GM19328 (cell line): Measurements from ENCODE around the gene DIP2B.
A peak's percentile ranks its signal among the peaks of the same experiment; 100 is the strongest.
"Not testable (repeated sequence)": the region's sequence is repeated elsewhere in the genome, so short reads cannot be mapped to it uniquely, and the experiment has no call there.

Source experiments
- ATAC-seq: cut with Tn5 transposase; IDR thresholded peaks from one replicate; pipeline ENCODE4 v1.9.1; 2021; ENCODE audit warnings: mild to moderate bottlenecking, moderate library complexity; ENCODE audit not compliant: unreplicated experiment

DIP2B gene

DNA sequence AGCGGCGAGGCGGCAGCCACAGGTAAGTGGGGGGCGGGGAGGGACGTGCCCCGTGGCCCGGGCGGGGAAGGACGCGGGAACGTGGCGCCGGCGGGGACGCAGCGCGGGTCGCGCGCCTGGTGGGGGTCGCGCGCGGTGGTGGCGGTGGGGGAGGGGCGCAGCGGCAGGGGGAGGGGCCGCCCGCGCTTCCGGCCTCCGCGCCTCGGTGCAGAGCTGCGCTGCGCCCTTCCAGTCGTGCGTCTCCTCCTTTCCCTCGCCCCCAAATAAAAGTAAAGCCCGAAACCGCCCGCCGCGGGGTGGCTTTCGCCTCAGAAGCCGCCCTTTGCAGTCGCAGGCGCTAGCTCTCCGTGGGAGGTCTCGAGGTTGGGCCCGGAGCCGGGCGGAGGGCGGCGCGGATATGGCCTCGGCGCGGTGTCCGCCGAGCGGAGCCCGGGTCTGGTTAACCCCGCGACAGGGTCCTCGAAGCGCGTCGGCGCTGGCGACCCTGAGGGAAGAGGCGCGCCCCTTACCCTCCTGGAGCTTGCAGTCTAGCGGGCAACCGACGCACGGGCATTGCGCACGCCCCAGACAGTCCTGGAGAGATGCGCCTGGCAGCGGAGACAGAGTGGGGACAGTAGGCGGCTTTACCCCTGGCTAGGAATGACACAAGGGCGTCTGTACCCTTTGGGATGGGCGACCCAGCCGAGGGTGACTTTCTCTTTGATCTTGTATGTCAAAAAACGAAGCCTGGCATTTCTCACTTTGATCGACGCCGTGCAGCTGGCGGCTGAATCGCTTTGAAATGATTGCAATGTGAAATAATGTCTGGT is 259.7 kb downstream of the DIP2B start:
- peak; percentile 42 for ATAC-seq

DNA sequence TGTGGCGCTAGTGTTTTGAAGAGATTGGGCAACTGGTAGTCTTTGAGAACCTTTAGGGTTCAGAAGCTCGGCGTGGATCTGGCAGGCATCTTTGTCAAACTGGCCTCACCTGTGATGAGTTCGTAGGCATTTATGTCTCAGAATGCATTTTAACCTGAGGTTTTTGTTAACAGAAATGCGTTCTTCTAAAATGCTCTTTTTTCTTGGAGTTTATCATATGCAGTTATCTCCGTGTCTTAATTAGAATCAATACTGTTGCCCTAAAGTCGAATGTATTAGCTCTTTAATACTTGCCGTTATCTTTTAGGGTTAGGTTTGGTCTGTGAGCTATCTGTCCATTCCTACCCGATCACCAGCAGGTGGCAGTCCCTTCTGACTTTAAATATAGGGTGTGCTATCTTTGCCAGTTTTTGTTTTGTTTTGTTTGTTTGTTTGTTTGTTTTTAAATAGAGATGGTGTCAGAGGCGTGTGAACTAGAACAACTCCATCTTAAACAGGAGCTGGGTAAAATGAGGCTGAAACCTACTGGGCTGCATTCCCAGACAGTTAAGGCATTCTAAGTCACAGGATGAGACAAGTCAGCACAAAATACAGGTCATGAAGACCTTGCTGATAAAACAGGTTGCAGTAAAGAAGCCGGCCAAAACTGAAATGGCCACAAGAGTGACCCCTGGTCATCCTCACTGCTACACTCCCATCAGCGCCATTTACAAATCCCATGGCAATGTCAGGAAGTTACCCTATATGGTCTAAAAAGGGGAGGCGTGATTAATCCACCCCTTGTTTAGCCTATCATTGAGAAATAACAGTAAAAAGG is 260.5 kb downstream of the DIP2B start:
- no peak for ATAC-seq

DNA sequence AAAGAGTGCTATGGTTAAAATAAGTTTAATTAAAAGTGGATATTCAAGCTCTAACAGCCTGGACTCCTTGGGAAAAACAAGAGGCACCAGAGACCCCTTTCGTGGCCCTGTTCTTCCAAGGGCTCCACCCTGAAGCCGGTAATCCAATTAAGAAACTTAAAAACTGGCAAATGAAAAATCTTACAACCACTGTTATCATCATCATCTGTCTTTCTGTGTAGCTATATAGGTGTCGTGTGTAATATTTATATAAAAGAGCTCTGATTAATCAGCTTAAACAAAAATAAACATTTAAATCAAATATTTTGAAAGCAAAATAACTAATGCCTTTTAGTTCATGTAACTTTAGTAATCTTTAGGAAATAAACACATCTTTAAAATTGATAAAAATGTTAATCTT is 263.6 kb downstream of the DIP2B start:
- no peak for ATAC-seq

DNA sequence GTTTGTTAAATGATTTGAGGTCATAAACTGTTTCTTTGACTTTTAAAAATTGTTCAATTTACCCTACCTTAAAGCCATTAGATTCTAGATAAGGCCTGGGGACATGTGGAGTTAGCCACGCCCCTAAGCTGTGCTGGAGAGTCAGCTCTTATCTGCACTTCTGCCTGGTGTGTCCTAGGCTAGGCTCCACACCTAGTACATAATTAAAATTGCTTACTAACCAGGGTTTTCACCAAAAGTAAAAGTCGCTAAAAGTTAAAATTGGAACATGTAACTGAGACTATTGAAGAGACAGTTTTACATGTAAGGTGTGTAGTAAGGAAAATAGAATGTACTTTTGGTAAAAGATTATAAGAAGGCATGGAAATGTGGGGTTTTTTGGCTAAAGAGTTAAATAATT is 264.0 kb downstream of the DIP2B start:
- not testable (repeated sequence) for ATAC-seq

DNA sequence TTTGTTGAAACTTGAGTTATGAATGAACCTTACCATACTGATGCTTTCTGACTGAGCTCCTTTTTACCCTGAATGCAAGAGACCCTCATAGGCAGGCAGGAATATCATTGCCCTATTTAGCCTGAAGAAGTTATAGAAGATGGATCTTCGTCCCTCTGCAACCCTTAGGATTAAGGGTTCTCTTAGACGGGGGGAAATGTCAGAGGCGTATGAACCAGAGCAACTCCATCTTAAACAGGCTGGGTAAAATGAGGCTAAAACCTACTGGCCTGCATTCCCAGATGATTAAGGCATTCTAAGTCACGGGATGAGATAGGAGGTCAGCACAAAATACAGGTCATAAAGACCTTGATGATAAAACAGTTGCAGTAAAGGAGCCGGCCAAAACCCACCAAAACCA is 266.6 kb downstream of the DIP2B start:
- no peak for ATAC-seq

DNA sequence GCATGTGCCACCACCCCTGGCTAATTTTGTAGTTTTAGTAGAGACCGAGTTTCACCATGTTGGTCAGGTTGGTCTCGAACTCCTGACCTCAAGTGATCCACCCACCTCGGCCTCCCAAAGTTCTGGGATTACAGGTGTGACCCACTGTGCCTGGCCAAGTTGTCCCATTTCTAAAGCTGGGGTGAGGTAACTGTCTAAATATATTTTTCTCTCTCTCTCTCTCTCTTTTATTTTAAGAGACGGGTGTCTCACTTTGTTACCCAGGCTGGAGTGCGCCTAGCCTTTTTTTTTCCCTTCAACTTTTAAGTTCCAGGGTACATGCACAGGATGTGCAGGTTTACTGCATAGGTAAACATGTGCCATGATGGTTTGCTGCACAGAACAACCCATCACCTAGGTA is 267.7 kb downstream of the DIP2B start:
- ATAC-seq: no peak

DNA sequence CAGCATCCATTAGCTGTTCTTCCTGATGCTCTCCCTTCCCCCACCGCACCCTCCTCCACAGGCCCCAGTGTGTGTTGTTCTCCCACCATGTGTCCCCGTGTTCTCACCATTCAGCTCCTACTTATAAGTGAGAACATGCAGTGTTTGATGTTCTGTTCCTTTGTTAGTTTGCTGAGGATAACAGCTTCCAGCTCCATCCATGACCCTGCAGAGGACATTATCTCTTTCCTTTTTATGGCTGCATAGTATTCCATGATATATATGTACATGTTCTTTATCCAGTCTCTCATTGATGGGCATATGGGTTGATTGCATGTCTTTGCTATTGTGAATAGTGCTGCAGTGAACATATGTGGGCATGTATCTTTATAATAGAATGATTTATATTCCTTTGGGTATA is 268.1 kb downstream of the DIP2B start:
- no peak for ATAC-seq

DNA sequence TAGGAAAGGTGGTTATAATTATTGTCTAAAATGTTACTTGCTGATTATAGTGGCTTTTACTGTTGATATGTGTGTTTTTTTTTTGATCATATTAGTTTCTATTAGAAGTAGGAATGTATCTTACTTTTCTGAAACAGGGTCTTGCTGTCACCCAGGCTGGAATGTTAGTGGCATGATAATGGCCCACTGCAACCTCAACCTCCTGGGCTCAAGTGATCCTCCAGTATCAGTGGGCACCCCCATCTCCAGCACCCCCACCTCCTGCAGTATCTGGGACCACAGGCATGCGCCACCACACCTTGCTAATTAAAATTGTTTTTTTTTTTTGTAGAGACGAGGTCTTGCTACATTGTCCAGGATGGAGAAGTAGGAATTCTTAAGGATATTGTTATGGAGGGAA is 270.5 kb downstream of the DIP2B start:
- no peak for ATAC-seq

DNA sequence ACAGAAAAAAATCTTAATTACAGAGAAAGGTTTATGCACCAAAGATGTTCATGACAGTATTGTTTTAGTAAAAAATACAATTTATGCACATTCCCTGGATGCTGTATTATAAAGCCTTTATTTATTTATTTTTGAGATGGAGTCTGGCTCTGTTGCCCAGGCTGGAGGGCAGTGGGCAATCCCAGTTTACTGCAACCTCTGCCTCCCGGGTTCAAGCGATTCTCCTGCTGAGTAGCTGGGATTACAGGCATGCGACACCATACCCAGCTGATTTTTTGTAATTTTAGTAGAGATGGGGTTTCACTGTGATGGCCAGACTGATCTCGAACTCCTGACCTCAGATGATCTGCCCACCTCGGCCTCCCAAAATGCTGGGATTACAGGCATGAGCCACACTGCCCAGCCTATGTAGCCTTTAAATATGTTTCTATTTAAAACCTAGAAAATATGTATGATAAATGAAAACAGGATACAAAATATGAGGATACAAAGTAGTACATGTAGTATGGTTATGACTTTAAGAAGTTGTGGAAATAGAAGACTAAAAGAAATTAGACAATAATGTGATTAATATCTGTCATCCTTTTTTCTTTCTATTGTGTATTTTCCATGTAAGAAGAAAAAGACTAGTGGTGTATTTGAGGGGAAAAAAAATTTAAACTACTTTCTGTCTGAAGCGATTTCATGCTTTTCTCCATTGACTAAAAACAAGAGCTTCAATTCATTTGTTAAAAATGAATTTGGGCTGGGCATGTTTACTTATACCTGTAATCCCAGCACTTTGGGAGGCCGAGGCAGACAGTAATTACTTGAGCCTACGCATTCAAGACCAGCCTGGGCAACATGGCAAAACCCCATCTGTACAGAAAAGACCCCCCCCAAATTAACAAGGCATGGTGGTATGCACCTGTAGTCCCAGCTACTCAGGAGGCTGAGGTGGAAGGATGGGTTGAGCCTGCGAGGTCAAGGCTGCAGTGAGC is 272.3 kb downstream of the DIP2B start:
- no peak for ATAC-seq

DNA sequence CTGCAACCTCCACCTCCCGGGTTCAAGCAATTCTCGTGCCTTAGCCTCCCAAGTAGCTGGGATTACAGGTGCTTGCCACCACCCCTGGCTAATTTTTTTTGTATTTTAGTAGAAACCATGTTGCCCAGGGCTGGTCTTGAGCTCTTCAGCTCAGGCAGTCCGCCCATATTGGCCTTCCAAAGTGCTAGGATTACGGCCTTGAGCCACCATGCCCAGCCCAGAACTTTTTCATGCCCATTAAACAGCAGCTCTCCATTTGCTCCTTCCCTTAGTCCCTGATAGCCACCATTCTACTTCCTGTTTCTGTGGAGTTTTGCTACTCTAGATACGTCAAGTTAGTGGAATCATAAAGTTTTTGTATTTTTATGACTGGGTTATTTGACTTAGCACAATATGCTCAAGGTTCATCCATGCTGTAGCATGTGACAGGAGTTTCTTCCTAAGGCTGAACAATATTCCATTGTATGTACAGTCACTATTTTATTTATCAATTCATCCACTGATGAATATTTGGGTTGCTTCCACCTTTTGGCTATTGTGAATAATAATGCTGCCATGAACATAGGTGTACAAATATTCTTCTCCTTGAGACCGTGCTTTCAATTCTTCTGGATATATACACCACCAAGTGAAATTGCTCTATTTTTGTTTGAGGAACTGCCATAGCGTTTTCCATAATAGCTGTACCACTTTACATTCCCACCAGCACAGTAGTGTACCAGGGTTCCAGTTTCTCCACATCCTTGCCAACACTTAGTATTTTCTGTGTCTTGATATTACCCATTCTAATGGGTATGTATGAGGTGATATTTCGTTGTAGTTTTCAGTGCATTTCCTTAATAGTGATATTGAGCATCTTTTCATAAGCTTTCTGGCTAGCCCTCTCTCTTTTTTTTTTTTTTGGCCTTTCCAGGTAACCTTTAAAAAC is 274.1 kb downstream of the DIP2B start:
- no peak for ATAC-seq

DNA sequence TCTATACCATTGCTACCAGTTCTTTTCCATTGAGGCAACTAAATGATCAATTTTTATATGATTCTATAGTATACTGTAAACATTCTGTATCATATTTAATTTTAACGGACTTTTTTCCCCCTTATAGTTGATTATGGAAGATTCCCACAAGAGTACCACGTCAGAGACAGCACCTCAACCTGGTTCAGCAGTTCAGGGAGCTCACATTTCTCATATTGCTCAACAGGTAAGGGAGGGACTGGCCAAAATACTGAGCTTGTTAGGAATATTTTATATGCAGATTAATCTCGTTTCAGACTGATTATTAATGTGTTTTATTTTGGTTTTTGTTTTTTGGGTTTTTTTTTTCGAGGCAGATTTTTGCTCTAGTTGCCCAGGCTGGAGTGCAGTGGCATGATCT is 275.2 kb downstream of the DIP2B start:
- no peak for ATAC-seq

DNA sequence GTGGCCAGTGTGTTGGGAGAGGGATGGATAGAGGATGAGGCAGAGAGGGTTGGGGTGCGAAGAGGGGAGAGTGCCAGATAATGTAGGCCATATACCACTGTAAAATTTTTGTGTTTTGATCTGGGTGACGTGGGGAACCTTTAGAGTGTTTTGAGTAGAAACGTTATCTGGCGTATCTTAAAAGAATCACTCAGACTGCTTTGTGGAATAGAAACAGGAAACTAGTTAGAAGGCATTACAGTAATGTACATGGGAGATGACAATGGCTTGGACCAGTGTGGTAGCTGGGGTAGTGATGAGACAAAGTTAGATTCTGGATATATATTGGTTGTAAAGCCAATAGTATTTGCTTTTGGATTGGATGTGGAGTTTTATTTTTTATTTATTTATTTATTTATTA is 279.7 kb downstream of the DIP2B start:
- ATAC-seq: no peak

DNA sequence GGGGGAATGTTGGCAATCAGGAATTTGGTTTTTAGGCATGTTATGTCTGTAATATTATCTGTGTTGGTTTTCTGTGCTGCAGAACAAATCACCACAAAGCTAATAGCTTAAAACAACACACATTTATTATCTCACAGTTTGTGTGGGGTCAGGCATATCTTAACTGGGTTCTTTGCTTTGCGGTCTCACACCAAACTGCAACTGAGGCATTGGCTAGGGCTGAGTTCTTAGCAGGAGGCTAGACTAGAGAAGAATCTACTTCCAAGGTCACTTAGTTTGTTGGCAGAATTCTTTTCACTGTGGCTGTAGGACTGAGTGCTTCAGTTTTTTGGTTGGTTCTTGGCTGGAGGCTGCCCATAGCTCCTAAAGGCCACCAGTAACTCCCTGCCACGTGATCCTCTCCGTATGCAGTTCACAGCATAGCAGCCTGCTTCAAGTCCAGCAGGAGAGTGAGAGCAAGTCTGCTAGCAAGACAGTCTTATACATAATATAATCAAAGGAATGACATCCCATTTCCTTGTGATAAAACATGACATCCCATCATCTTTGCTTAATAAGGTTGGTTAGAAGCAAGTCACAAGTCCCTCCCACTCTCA is 280.7 kb downstream of the DIP2B start:
- ATAC-seq: no peak

DNA sequence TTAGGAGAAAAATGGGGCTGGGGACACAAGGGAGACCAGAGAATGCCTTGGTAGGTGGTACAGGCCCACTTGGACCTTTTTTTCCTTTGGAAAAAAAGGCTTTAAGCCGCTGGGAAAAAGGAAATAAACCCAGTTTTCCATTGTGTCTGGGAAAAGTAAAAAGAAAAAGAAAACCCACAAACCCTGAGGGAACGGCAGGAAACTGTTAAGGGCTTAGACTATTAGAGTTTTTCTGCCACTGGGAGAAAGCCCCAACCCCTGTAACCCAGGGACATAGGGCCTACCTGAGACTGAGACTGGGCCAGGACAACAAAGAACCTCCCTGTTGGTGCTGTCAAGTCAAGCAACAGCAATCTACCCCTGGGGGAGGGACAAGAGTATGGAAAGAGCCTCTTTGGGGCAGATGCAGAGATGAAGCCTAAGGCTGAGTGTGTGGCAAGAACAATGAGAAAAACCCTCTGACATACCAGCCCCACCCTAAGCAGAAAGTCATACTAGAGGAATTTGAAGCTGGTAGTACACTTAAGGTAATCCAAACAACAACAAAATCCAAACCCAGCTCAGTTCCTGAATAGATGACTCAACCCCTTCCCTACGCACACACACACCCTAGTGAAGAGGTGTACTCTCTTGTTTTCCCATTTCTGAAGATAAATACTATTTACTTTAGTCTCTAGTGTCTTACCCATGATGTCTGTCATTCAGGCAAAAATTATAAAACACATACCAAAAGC is 281.9 kb downstream of the DIP2B start:
- no peak for ATAC-seq

DNA sequence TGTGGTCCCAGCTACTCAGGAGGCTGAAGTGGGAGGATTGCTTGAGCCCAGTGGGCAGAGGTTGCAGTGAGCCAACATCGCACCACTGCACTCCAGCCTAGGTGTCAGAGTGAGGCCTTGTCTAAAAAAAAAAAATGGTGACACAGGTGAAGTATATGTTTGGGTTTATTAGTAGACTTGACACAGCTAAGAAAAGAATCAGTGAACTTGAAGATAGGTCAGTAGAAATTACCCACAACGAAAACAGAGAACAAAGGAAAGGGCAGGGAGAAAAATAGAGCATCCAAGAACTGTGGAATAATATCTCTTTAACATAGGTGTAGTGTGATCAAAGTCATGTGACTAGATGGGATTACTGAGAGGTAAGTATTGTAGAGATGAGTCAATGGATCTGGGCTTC is 282.8 kb downstream of the DIP2B start:
- no peak for ATAC-seq

DNA sequence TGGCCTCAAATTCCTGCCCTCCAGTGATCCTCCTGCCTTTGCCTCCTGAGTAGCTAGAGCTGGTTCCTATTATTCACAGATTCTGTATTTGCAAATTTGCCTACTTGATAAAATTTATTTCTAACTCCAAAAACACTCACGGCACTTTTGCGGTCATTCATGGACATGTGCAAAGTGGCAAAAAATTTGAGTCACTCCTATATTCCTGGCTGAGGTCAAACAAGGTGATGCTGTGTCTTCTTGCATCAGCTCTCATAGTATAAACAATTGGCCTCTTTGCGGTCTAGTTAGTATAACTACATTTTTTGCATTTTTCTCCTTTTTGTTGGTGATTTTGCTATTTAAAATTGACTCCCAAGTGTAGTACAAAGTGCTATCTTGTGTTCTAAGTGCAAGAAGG is 283.8 kb downstream of the DIP2B start:
- ATAC-seq: no peak

DNA sequence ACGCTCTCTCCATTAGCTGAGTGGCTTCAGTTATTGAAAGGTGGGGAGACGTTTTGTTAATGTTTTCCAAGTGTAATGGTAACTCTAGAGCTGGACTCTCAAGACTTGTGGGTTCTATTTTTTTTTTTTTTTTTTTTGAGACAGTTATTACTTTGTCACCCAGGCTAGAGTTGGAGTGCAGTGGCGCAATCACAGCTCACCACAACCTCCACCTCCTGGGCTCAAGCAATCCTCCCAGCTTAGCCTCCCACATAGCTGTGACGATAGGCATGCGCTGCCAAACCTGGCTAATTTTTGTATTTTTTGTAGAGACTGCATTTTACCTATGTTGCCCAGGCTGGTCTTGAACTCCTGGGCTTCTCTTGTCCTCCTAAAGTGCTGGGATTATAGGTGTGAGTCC is 285.3 kb downstream of the DIP2B start:
- no peak for ATAC-seq
